H1 (cell line): ENCODE data around the gene TWIST2. TPM values are rescaled to one million over a fixed set of nuclear protein-coding genes. Genes with fewer than 3 reads are reported as not detected.

ENCODE experiments used
- CTCF ChIA-PET: fragments of 300-600 bp; sonication (Branson Sonifier 250); formaldehyde crosslinking; loops from one replicate; lab custom pipeline; 2021; ENCODE audit not compliant: partially characterized antibody; lab: Charles Lee
- POLR2A ChIA-PET: fragments of 300-600 bp; sonication (Branson Sonifier 250); formaldehyde crosslinking; loops from one replicate; lab custom pipeline; 2021; ENCODE audit warnings: inconsistent platforms; ENCODE audit not compliant: partially characterized antibody; lab: Charles Lee
- DNase-seq, 2 experiments: peaks; one replicate each; pipeline versions ENCODE4 v3.0.0 to v3.0.0-alpha.2; 2010 to 2022; ENCODE audit warnings: low spot score in 2 of 2, low read depth in 1 of 2, mixed read lengths in 1 of 2
- FAIRE-seq: peaks from 2 replicates; lab custom pipeline; 2011; peaks lifted over from hg19 to GRCh38; lab: Jason Lieb, UNC
- H2AFZ ChIP-seq: 2 replicates; pipeline ENCODE4 v1.8.1; 2012; ENCODE audit warnings: low read length, inconsistent platforms
- H2AK5ac ChIP-seq: 2 replicates; pipeline ENCODE4 v1.6.1; 2013; ENCODE audit warnings: low read depth, low read length
- H2BK120ac ChIP-seq: replicated peaks from 2 replicates; pipeline ENCODE3; 2013; ENCODE audit warnings: low read depth, low read length, inconsistent platforms
- H2BK12ac ChIP-seq: 2 replicates; pipeline ENCODE4 v1.6.1; 2013; ENCODE audit warnings: low read depth, low read length
- H2BK15ac ChIP-seq: 2 replicates; pipeline ENCODE4 v1.6.1; 2013; ENCODE audit warnings: low read length
- H2BK20ac ChIP-seq: 2 replicates; pipeline ENCODE4 v1.6.1; 2013; ENCODE audit warnings: low read length
- H2BK5ac ChIP-seq: 2 replicates; pipeline ENCODE4 v1.6.1; 2013; ENCODE audit warnings: low read depth, low read length
- H3K14ac ChIP-seq: 2 replicates; pipeline ENCODE4 v1.6.1; 2013; ENCODE audit warnings: inconsistent platforms; ENCODE audit not compliant: insufficient read length
- H3K18ac ChIP-seq: 2 replicates; pipeline ENCODE4 v1.6.1; 2013; ENCODE audit warnings: low read length; ENCODE audit errors: extremely low read depth
- H3K23ac ChIP-seq: 2 replicates; pipeline ENCODE4 v1.6.1; 2013; ENCODE audit warnings: inconsistent platforms; ENCODE audit not compliant: insufficient read length
- H3K23me2 ChIP-seq: 2 replicates; pipeline ENCODE4 v1.6.1; 2013; ENCODE audit warnings: low read depth, low read length
- H3K27ac ChIP-seq: 2 replicates; pipeline ENCODE4 v1.6.1; 2011; ENCODE audit warnings: low read depth, low read length, inconsistent platforms
- H3K27me3 ChIP-seq, 4 experiments: replicated peaks in 1 of 4; 1 replicate in 1 of 4; 2 replicates in 3 of 4; pipeline versions ENCODE4 v1.6.1 to v1.8.1; 2011 to 2013; ENCODE audit warnings: low read length in 3 of 4, mild to moderate bottlenecking in 3 of 4, inconsistent platforms in 2 of 4, mixed read lengths in 2 of 4, moderate library complexity in 1 of 4; ENCODE audit not compliant: control insufficient read depth in 3 of 4, insufficient read depth in 3 of 4; ENCODE audit errors: extremely low read depth in 1 of 4
- H3K36me3 ChIP-seq, 4 experiments: 2 replicates each; pipeline versions ENCODE4 v1.6.1 to v1.8.1; 2011 to 2013; ENCODE audit warnings: mild to moderate bottlenecking in 4 of 4, low read length in 3 of 4, moderate library complexity in 2 of 4, control low read depth in 1 of 4, inconsistent platforms in 1 of 4; ENCODE audit not compliant: insufficient read depth in 4 of 4, control insufficient read depth in 2 of 4
- H3K4ac ChIP-seq: replicated peaks from 2 replicates; pipeline ENCODE3; 2013; ENCODE audit warnings: low read length, low read depth, mixed read lengths, inconsistent platforms; ENCODE audit not compliant: insufficient read length
- H3K4me1 ChIP-seq, 4 experiments: replicated peaks in 1 of 4; 1 replicate in 1 of 4; 2 replicates in 3 of 4; pipeline versions ENCODE4 v1.6.1 to v1.8.1; 2011 to 2013; ENCODE audit warnings: low read length in 3 of 4, inconsistent platforms in 2 of 4, mixed read lengths in 1 of 4; ENCODE audit not compliant: insufficient read depth in 4 of 4, control insufficient read depth in 3 of 4
- H3K4me2 ChIP-seq, 2 experiments: 2 replicates each; pipeline versions ENCODE4 v1.6.1 to v1.8.1; 2011 to 2013; ENCODE audit warnings: low read depth in 2 of 2, low read length in 2 of 2, control low read depth in 1 of 2, inconsistent platforms in 1 of 2, mild to moderate bottlenecking in 1 of 2; ENCODE audit not compliant: insufficient read depth in 1 of 2
- H3K4me3 ChIP-seq, 4 experiments: fragments of 200-600, 300-600 bp in 1 of 4; sonication (generic), shearing (Covaris generic), sonication (Bioruptor Twin) in 1 of 4; 2 replicates each; pipeline versions ENCODE4 v1.5.1 to v1.8.1; 2011 to 2016; ENCODE audit warnings: low read length in 4 of 4, low read depth in 3 of 4, control low read depth in 2 of 4, inconsistent platforms in 2 of 4, mild to moderate bottlenecking in 2 of 4, mixed read lengths in 1 of 4, moderate library complexity in 1 of 4; ENCODE audit not compliant: insufficient read depth in 2 of 4; ENCODE audit errors: extremely low read depth in 1 of 4
- H3K56ac ChIP-seq: replicated peaks from 2 replicates; pipeline ENCODE3; 2013; ENCODE audit warnings: low read depth, mild to moderate bottlenecking, mixed read lengths, low read length, inconsistent platforms; ENCODE audit not compliant: insufficient read length
- H3K79me1 ChIP-seq: 2 replicates; pipeline ENCODE4 v1.6.1; 2013; ENCODE audit warnings: low read depth, low read length, control low read depth
- H3K79me2 ChIP-seq, 2 experiments: 2 replicates each; pipeline versions ENCODE4 v1.6.1 to v1.8.1; 2012 to 2013; ENCODE audit warnings: low read length in 2 of 2, mild to moderate bottlenecking in 2 of 2, inconsistent platforms in 1 of 2; ENCODE audit not compliant: insufficient read depth in 2 of 2, control insufficient read depth in 1 of 2
- H3K9ac ChIP-seq, 4 experiments: replicated peaks in 1 of 4; 1 replicate in 1 of 4; 2 replicates in 3 of 4; pipeline versions ENCODE4 v1.6.1 to v1.8.1; 2011 to 2013; ENCODE audit warnings: low read depth in 3 of 4, low read length in 3 of 4, control low read depth in 2 of 4, mild to moderate bottlenecking in 2 of 4, moderate library complexity in 2 of 4, inconsistent platforms in 1 of 4; ENCODE audit errors: extremely low read depth in 1 of 4
- H3K9me3 ChIP-seq, 2 experiments: 2 replicates each; pipeline versions ENCODE4 v1.6.1 to v1.8.1; 2012 to 2013; ENCODE audit warnings: mild to moderate bottlenecking in 2 of 2, moderate library complexity in 2 of 2, control low read depth in 1 of 2, inconsistent platforms in 1 of 2, low read depth in 1 of 2, low read length in 1 of 2, mixed read lengths in 1 of 2; ENCODE audit not compliant: insufficient read depth in 2 of 2
- H4K20me1 ChIP-seq, 2 experiments: replicated peaks in 1 of 2; 2 replicates each; pipeline versions ENCODE3 to v1.8.1; 2011 to 2013; ENCODE audit warnings: inconsistent platforms in 2 of 2, low read length in 2 of 2, mild to moderate bottlenecking in 1 of 2; ENCODE audit not compliant: insufficient read depth in 2 of 2, control insufficient read depth in 1 of 2
- H4K5ac ChIP-seq: 2 replicates; pipeline ENCODE4 v1.6.1; 2013; ENCODE audit warnings: low read length, low read depth, mixed read lengths, inconsistent platforms; ENCODE audit not compliant: insufficient read length
- H4K8ac ChIP-seq: 2 replicates; pipeline ENCODE4 v1.8.0; 2013; ENCODE audit warnings: mild to moderate bottlenecking, moderate library complexity, low read length, inconsistent platforms; ENCODE audit not compliant: insufficient read depth; ENCODE audit errors: extremely low read depth
- H4K91ac ChIP-seq: replicated peaks from 2 replicates; pipeline ENCODE3; 2013; ENCODE audit warnings: low read length, mixed read lengths, inconsistent platforms; ENCODE audit not compliant: insufficient read length
- KDM4A ChIP-seq: IDR thresholded peaks from one replicate; pipeline ENCODE4 v1.7.1; 2012; ENCODE audit warnings: low read depth, mild to moderate bottlenecking, moderate library complexity, low read length, inconsistent platforms; ENCODE audit not compliant: severe bottlenecking
- POU5F1 ChIP-seq: IDR thresholded peaks from 2 replicates; pipeline ENCODE4 v1.6.1; 2011; ENCODE audit warnings: low read depth, mild to moderate bottlenecking, low read length, moderate library complexity
- WGBS, 2 experiments: shearing (Covaris generic) in 1 of 2; methylation state at CpG; one replicate each; pipeline versions ENCODE4 v1.1.6 to v1.1.7; 2013 to 2015; ENCODE audit warnings: low lambda C conversion rate in 2 of 2, mixed read lengths in 2 of 2, inconsistent platforms in 1 of 2, low coverage in 1 of 2, missing lambda C conversion rate in 1 of 2; ENCODE audit not compliant: insufficient replicate concordance in 2 of 2, insufficient coverage in 1 of 2, insufficient read length in 1 of 2; ENCODE audit errors: extremely low coverage in 1 of 2, missing lambda C conversion rate in 1 of 2; 5-methylcytosine and 5-hydroxymethylcytosine counted together
- polyA plus RNA-seq, 7 experiments: library from polyadenylated mRNA; depleted of rRNA in 3 of 7; stranded (reverse) in 5 of 7; unstranded in 2 of 7; fragments of >200 nt in 5 of 7; fragments of 200-250 nt in 2 of 7; gene quantifications; 1 replicate in 5 of 7; 2 replicates in 1 of 7; 4 replicates in 1 of 7; pipeline versions ENCODE4 v1.2.1 to v1.2.3, GENCODE V29; 2011 to 2013; ENCODE audit warnings: missing spikeins in 2 of 7, mixed read lengths in 2 of 7
- total RNA-seq: library from RNA; stranded (reverse); fragmentation: NEBNext Ultra II Directional; extraction: Animal tissue kit (Norgen Biotek cat#: 25700); gene quantifications from 2 replicates; pipeline ENCODE4 v1.2.1, GENCODE V29; 2021

The TWIST2 gene
- total and polyA plus RNA-seq, 2 of the 8 experiments (the other 6 are each of a cell fraction or from before 2014, with no cell fraction given) = 2.6 to 4.3 TPM

- Histone ChIP-seq H4K5ac (no peak overlapping the region), H3K79me2 (no peaks in the 10 kb centered on the region), H4K8ac (no peak overlapping the region), H2BK5ac (no peak overlapping the region), H3K4ac (no peak overlapping the region), H3K9ac (no peak overlapping the region), H3K27ac (no peak overlapping the region), H3K9me3 (no peaks in the 10 kb centered on the region), H3K36me3 (no peaks in the 10 kb centered on the region), H3K18ac (no peak overlapping the region), H2BK15ac (no peak overlapping the region), H3K27me3 (no peaks in the 10 kb centered on the region; a peak in 1 of 7 replicates), H2AFZ (no peak overlapping the region), H3K79me1 (no peaks in the 10 kb centered on the region), H3K4me1 (peaks cover 3 to 11% (median 9%) of the 10 kb centered on the region in 4 experiments), H3K23ac (no peak overlapping the region), H3K56ac (no peak overlapping the region), H4K20me1 (peaks cover 0 to 1% of the 10 kb centered on the region in 2 experiments), H4K91ac (no peak overlapping the region), H2BK20ac (no peak overlapping the region), H2BK120ac (no peak overlapping the region), H3K23me2 (peaks cover 5% of the 10 kb centered on the region; the same call in 1 of the 2 replicates), H3K14ac (no peak overlapping the region), H3K4me3 (no peak overlapping the region), H2BK12ac (no peak overlapping the region), H3K4me2 (no peak overlapping the region), H2AK5ac (no peak overlapping the region)
- ChIA-PET POLR2A (no interaction called here), CTCF (no interaction called here)
- WGBS, 2 experiments = 87% methylated on average over 25 of the region's 25 CpGs; no CpG with 5 or more reads in 1 of the 2 experiments
- no peak for DNase-seq
- no peak for FAIRE-seq
- TF ChIP-seq POU5F1 = no peak
- no peak for TF ChIP-seq KDM4A
These were observed 20.9 kb downstream of the TWIST2 start for GRCh38 chr2:238868616-238869292.
